Right cardiac atrium (tissue), 5 donors: ENCODE results near the gene ARHGAP6. TPM values are rescaled to one million over a fixed set of nuclear protein-coding genes. Genes with fewer than 3 reads are reported as not detected.
A peak's percentile ranks its signal among the peaks of the same experiment; 100 is the strongest.
"Not testable (repeated sequence)": the region's sequence is repeated elsewhere in the genome, so short reads cannot be mapped to it uniquely, and the experiment has no call there.

ENCODE experiments used
- ATAC-seq, 2 donors: fragments of 200-7000 bp; cut with Tn5 transposase; one replicate each; pipeline versions ENCODE4 v1.8.0 to v1.9.1; 2020; ENCODE audit warnings: moderate library complexity in 2 of 2, mild to moderate bottlenecking in 1 of 2
- DNase-seq, 3 donors: peaks; one replicate each; pipeline ENCODE4 v3.0.0-alpha.2; 2020
- H3K27ac ChIP-seq: one replicate; pipeline ENCODE4 v1.5.1; 2013; ENCODE audit warnings: mild to moderate bottlenecking, low read length, control low read depth, moderate library complexity
- H3K27me3 ChIP-seq: one replicate; pipeline ENCODE4 v1.6.1; 2013; ENCODE audit not compliant: control insufficient read depth, insufficient read depth
- H3K4me1 ChIP-seq: one replicate; pipeline ENCODE4 v1.6.1; 2013; ENCODE audit warnings: low read length; ENCODE audit not compliant: control insufficient read depth, insufficient read depth
- H3K4me3 ChIP-seq: one replicate; pipeline ENCODE4 v1.5.1; 2013; ENCODE audit warnings: low read length, control low read depth
- H3K9me3 ChIP-seq: one replicate; pipeline ENCODE4 v1.6.1; 2013; ENCODE audit warnings: low read length; ENCODE audit not compliant: control insufficient read depth
- WGBS: extraction: QIAGEN DNeasy Blood & Tissue Kit; methylation state at CpG from one replicate; pipeline ENCODE4 v1.1.7; 2013; 5-methylcytosine and 5-hydroxymethylcytosine counted together
- intact Hi-C, 4 donors: fragments of 100-400 bp; cut with DNase I; formaldehyde crosslinking; loops; one replicate each; pipeline versions ENCODE4 v1.11.0 to v1.14.0; 2022 to 2023
- polyA plus RNA-seq: library from polyadenylated mRNA; stranded (reverse); fragments of 200-250 nt; gene quantifications from one replicate; pipeline ENCODE4 v1.2.3, GENCODE V29; 2013
- total RNA-seq, 4 donors: library from RNA; stranded (reverse); fragmentation: NEBNext Ultra II Directional; extraction: Animal tissue kit (Norgen Biotek cat#: 25700); gene quantifications; one replicate each; pipeline ENCODE4 v1.2.1, GENCODE V29; 2021
- donor health status: healthy with polysubstance abuse.
- donor health status: DM: no; HTN: yes; CAD: no.
- donor health status: DM: no; HTN: no; CAD: no.
- donor health status: DM: no; HTN: yes; CAD: no; lungs with severe emphysema.
- donor health status: DM: yes; HTN: yes; CAD: no.

The ARHGAP6 gene
- total and polyA plus RNA-seq, 5 donors: 2.3 to 4.5 (median 3.1) TPM

GRCh38 chrX:11138498-11139390 lies 527.0 kb downstream of the ARHGAP6 start:
- ATAC-seq: peak; percentile 24 to 46

GRCh38 chrX:11137543-11138139 lies 528.1 kb downstream of the ARHGAP6 start:
- Histone ChIP-seq H3K9me3 (no peaks in the 10 kb centered on the region), H3K27ac (no peak overlapping the region), H3K4me1 (no peaks in the 10 kb centered on the region), H3K27me3 (no peaks in the 10 kb centered on the region), H3K4me3 (no peak overlapping the region)
- WGBS: 33% methylated on average over 6 of the region's 6 CpGs
- DNase-seq (no peak), ATAC-seq (no peak)
- intact Hi-C loops: loop anchor here in 2 of 4 donors (5.0 to 10.0 kb wide), 2 partner anchors 950 to 953 kb away; no protein-coding TSS in a partner anchor

More at GRCh38 chrX:11138498-11139390, 527.0 kb downstream of the ARHGAP6 start:
- intact Hi-C loops: loop anchor here in 2 of 4 donors (5.0 to 10.0 kb wide), 2 partner anchors 951 to 954 kb away; no protein-coding TSS in a partner anchor
- H3K4me3 ChIP-seq: no peak overlapping the region
- H3K27me3 ChIP-seq: no peaks in the 10 kb centered on the region
- 79% methylated on average over 56 of the region's 56 CpGs for WGBS
- H3K4me1 ChIP-seq: no peaks in the 10 kb centered on the region
- DNase-seq: peak in 2 of 3 donors; percentile 17 to 60
- no peak overlapping the region for H3K27ac ChIP-seq
- H3K9me3 ChIP-seq: no peaks in the 10 kb centered on the region

- H3K4me1 ChIP-seq: no peaks in the 10 kb centered on the region
- no peaks in the 10 kb centered on the region for H3K27me3 ChIP-seq
- no peak overlapping the region for H3K27ac ChIP-seq
- no peak overlapping the region for H3K4me3 ChIP-seq
- no peak for ATAC-seq
- 49% methylated on average over 2 of the region's 2 CpGs for WGBS
- intact Hi-C loops: loop anchor here in 2 of 4 donors (5.0 to 10.0 kb wide), 2 partner anchors 948 to 951 kb away; no protein-coding TSS in a partner anchor
- H3K9me3 ChIP-seq: no peaks in the 10 kb centered on the region
- no peak for DNase-seq
These were observed 530.0 kb downstream of the ARHGAP6 start for GRCh38 chrX:11135564-11136185.

GRCh38 chrX:11131146-11131545 lies 534.6 kb downstream of the ARHGAP6 start:
- H3K4me1 ChIP-seq: no peaks in the 10 kb centered on the region
- intact Hi-C loops: loop anchor here in 1 of 4 donors (10.0 kb wide), 1 partner anchor 946 kb away; no protein-coding TSS in a partner anchor
- H3K9me3 ChIP-seq: no peaks in the 10 kb centered on the region

GRCh38 chrX:11130136-11130535 lies 535.6 kb downstream of the ARHGAP6 start:
- ATAC-seq (no peak), DNase-seq (no peak)
- Histone ChIP-seq H3K9me3 (no peaks in the 10 kb centered on the region), H3K27ac (no peak overlapping the region), H3K4me3 (no peak overlapping the region), H3K4me1 (no peaks in the 10 kb centered on the region), H3K27me3 (no peaks in the 10 kb centered on the region)
- 95% methylated on average over 3 of the region's 3 CpGs for WGBS
- intact Hi-C loops: loop anchor here in 1 of 4 donors (10.0 kb wide), 1 partner anchor 945 kb away; no protein-coding TSS in a partner anchor

More at GRCh38 chrX:11131146-11131545, 534.6 kb downstream of the ARHGAP6 start:
- Histone ChIP-seq H3K4me3 (no peak overlapping the region), H3K27me3 (no peaks in the 10 kb centered on the region), H3K27ac (no peak overlapping the region)
- ATAC-seq (no peak), DNase-seq (no peak)

- Histone ChIP-seq H3K9me3 (no peaks in the 10 kb centered on the region), H3K4me3 (no peak overlapping the region), H3K27me3 (no peaks in the 10 kb centered on the region), H3K4me1 (no peaks in the 10 kb centered on the region), H3K27ac (no peak overlapping the region)
- intact Hi-C loops: loop anchor here in 1 of 4 donors (10.0 kb wide), 1 partner anchor 945 kb away; no protein-coding TSS in a partner anchor
- 64% methylated on average over 5 of the region's 5 CpGs for WGBS
- ATAC-seq (no peak), DNase-seq (no peak)
These were observed 536.1 kb downstream of the ARHGAP6 start for GRCh38 chrX:11129534-11130105.

GRCh38 chrX:11125060-11125459 lies 540.7 kb downstream of the ARHGAP6 start:
- intact Hi-C loops: no loop called here
- no peak overlapping the region for H3K4me3 ChIP-seq
- H3K27ac ChIP-seq: no peak overlapping the region
- no peaks in the 10 kb centered on the region for H3K27me3 ChIP-seq
- no peaks in the 10 kb centered on the region for H3K9me3 ChIP-seq
- no peaks in the 10 kb centered on the region for H3K4me1 ChIP-seq
- WGBS: 93% methylated on average over 5 of the region's 5 CpGs
- ATAC-seq (no peak), DNase-seq (no peak)

- ATAC-seq (no peak), DNase-seq (no peak)
- no peaks in the 10 kb centered on the region for H3K4me1 ChIP-seq
- H3K27me3 ChIP-seq: no peaks in the 10 kb centered on the region
- no peaks in the 10 kb centered on the region for H3K9me3 ChIP-seq
- H3K27ac ChIP-seq: no peak overlapping the region
- intact Hi-C loops: no loop called here
- no peak overlapping the region for H3K4me3 ChIP-seq
- 51% methylated on average over 2 of the region's 2 CpGs for WGBS
These were observed 541.6 kb downstream of the ARHGAP6 start for GRCh38 chrX:11124112-11124511.

GRCh38 chrX:11123087-11123486 lies 542.6 kb downstream of the ARHGAP6 start:
- H3K27me3 ChIP-seq, DNase-seq, H3K27ac ChIP-seq, H3K4me1 ChIP-seq, ATAC-seq, intact Hi-C loops, H3K9me3 ChIP-seq, H3K4me3 ChIP-seq: not testable (repeated sequence)
- WGBS: 92% methylated on average over 6 of the region's 6 CpGs

- intact Hi-C loops: no loop called here
These were observed 546.3 kb downstream of the ARHGAP6 start for GRCh38 chrX:11119313-11119943.

More at GRCh38 chrX:11119313-11119943, 546.3 kb downstream of the ARHGAP6 start:
- DNase-seq (no peak), ATAC-seq (no peak)
- no peaks in the 10 kb centered on the region for H3K27me3 ChIP-seq
- no peaks in the 10 kb centered on the region for H3K9me3 ChIP-seq
- H3K4me3 ChIP-seq: no peak overlapping the region
- WGBS: 72% methylated on average over 8 of the region's 8 CpGs
- no peaks in the 10 kb centered on the region for H3K4me1 ChIP-seq
- H3K27ac ChIP-seq: no peak overlapping the region
